Inflammatory macrophage treated with lipopolysaccharide for 1 hour (primary cell): Measurements from ENCODE around the gene DRAM1.
"Not testable (repeated sequence)": the region's sequence is repeated elsewhere in the genome, so short reads cannot be mapped to it uniquely, and the experiment has no call there.

Experiments
- DNase-seq, 2 donors: peaks; one replicate each; pipeline ENCODE4 v3.0.0-alpha.2; 2020 to 2022

The DRAM1 gene, protein sequence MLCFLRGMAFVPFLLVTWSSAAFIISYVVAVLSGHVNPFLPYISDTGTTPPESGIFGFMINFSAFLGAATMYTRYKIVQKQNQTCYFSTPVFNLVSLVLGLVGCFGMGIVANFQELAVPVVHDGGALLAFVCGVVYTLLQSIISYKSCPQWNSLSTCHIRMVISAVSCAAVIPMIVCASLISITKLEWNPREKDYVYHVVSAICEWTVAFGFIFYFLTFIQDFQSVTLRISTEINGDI

DNA sequence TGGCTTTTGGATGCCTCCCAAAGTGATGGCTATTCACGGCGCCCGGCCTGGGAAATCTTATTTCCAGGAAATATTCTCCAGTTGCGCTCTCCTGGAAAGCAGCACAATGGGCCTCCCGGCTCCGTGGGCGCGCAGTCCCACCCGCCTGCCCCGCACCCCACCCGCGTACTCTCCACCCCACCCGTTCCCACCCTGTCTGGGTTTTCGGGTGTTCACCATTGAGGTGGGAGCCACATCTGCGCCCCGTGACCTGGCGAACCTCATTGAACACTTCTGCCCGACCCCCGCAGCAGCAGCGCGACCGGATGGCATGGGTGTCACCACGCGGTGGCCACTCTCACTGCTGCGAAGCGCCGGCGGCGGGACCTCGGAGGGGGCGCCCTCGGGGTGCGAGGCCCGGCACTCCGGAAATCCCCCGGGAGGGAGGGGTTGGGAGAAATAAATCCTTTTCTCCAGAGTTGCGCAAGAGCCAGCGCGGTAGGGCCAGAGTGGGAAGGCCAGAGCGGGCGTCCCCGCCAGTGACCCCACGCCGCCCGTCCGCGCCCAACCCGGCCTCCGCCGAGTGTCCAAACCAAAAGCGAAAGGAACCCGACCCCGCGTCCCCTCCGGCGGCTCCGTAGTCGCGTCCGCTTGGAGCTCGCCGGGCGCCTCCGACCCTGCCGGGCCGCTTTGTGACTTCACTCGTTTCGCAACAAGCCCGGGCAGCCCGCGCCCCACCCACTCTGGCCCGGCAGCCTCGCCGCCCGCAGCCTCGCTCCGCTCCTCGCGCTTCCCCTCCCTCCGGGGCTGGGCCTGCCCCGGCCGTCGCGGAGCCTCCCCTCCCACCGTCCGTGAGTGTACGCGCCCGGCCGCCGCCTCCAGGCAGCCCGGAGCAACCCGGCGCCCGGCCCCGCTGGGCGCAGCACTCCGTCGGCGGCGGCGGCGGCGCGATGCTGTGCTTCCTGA is at the start of gene DRAM1:
Gene DRAM1, plus strand, starts transcription at position 720 of the 945 bp plus-strand sequence. Its CDS starts 210 bp downstream, at position 930.
- DNase-seq = peak; percentile 98 to 99

GRCh38 chr12:101828463-101829196 is 48.8 kb upstream of the DRAM1 start:
- DNase-seq = no peak

- DNase-seq = no peak
Observed at GRCh38 chr12:101829639-101830366, 47.6 kb upstream of the DRAM1 start.

GRCh38 chr12:101830367-101831325 is 46.7 kb upstream of the DRAM1 start, which contains the start of gene GNPTAB:
Gene GNPTAB (minus strand): TSS chr12:101830959. CDS start chr12:101830675, 284 bp downstream.
- peak; percentile 88 to 96 for DNase-seq

- DNase-seq = no peak
Observed at GRCh38 chr12:101832030-101832429, 45.4 kb upstream of the DRAM1 start.

- DNase-seq = no peak
Observed at GRCh38 chr12:101838628-101839323, 38.6 kb upstream of the DRAM1 start.

GRCh38 chr12:101839324-101840283 is 37.8 kb upstream of the DRAM1 start:
- peak; percentile 46 to 93 for DNase-seq

DNA sequence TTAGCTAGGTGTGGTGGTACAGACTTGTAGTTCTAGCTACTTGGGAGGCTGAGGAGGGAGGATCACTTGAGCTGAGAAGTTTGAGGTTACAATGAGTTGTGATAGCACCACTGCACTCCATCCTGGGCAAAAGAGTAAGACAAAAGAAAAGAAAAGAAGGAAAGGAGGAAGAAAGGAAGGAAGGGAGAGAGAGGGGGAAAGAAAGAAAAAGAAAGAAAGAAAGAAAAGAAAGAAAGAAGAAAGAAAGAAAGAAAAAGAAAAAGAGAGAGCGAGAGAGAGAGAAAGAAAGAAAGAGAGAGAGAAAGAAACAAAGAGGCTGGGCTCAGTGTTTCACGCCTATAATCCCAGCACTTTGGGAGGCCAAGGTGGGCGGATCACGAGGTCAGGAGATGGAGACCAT is 36.3 kb upstream of the DRAM1 start:
- DNase-seq = no peak

GRCh38 chr12:101845137-101845711 is 32.2 kb upstream of the DRAM1 start:
- no peak for DNase-seq

DNA sequence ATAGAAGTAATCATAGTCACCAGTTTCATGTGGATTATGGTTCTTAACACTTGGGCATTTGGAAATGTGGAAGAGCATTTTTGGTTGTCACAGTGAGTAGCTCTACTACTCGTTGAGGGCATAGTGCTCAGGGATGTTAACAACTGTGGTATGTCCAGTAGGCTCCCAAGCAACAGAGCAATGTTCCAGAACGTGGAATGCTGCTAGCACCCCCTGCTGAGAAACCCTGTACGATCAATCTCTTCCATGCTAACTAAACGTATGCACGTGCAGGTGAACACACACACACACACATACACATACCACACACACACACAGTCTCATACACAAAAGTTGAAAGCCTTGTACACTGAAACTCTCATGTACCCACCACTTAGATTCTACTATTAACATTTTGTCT is 30.1 kb upstream of the DRAM1 start:
- no peak for DNase-seq

DNA sequence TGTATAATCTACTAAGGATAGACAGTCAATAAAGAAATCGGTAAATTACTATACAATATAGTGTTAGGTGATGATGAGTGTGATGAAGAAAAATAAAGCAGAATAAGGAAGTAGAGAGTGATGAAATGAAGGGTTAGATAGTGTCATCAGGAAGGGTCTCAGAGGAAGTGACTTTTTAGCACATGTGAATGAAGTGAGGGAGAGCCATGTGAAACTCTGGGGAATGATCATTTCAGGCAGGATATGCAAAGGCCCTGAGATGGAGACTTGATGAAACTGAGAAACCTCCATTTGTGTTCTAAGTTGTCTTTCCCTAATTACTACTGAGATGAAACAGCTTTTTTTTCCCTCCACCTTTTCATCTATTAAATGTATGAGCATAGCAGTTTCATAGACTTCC is 27.2 kb upstream of the DRAM1 start:
- peak; percentile 69 to 80 for DNase-seq

- DNase-seq = no peak
Observed at GRCh38 chr12:101852998-101853397, 24.4 kb upstream of the DRAM1 start.

DNA sequence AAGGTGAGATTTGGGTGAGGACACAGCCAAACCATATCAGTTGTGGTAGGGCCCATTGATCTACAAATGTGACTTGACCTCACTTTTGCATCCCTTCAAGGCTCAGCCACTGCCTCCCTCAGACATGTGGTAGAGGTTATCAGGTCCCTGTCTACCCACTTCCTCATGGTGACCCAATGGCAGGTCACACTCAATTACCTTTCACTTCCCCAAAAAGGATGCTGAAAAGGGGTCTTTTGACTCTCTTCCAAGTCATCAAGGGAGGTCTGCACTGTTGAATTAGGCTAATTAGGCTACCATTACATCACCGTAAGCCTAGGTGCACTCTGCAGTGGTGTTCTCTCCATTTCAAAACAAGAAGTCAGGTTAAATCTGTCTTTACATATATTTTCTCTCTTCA is 22.6 kb upstream of the DRAM1 start:
- no peak for DNase-seq

DNA sequence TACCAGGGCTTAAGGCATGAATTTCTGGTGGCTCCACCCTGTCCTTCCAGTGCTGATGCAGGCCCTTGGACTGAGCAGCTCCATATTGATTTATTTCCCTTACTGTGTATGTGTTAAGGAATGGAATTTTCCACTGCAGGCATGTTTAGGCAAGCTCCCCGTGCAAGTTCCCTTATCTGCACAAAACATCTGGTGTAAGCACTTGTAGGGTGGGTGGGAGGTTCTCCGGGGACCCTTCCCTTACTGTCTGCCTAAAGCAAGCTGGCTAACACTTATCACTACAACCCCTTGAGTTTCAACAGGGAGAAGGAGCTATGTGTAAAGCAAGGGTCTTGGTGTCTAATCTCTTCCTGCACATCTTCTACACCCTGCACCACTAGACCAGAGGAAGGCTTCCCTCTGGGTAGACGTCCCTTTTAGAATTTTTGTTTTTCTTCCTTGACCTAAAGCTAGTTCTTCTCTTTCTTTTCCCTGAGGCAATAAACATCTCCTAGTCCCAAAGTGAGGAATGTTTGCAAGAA is 22.0 kb upstream of the DRAM1 start:
- DNase-seq = no peak

DNA sequence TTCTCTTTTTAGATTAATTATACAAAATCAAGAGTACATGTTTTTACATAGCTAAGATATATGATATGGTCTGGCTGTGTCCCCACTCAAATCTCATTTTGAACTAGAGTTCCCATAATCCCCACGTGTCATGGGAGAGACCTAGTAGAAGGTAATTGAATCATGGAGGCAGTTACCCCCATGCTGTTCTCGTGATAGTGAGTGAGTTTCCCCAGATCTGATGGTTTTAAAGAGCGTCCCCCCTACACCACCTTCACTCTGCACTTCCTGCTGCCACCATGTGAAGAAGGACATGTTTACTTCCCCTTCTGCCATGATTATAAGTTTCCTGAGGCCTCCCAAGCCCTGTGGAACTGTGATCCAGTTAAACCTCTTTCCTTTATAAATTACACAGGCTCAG is 21.4 kb upstream of the DRAM1 start:
- DNase-seq = peak in 1 of 2 donors; percentile 50

DNA sequence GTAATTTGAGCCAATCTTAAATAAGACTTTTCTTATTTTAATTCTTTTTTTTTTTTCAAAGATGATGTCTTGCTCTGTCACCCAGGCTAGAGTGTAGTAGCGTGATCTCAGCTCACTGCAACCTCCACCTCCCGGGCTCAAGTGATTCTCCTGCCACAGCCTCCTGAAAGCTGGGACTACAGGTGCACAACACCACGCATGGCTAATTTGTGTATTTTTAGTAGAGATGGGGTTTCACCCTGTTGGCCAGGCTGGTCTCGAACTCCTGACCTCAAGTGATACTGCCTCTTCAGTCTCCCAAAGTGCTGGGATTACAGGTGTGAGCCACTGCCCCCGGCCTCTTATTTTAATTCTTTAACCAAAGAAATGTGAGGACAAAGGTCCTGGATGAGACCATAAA is 20.8 kb upstream of the DRAM1 start:
- not testable (repeated sequence) for DNase-seq

- DNase-seq = peak; percentile 83 to 95
Observed at GRCh38 chr12:101857043-101857558, 20.3 kb upstream of the DRAM1 start.

DNA sequence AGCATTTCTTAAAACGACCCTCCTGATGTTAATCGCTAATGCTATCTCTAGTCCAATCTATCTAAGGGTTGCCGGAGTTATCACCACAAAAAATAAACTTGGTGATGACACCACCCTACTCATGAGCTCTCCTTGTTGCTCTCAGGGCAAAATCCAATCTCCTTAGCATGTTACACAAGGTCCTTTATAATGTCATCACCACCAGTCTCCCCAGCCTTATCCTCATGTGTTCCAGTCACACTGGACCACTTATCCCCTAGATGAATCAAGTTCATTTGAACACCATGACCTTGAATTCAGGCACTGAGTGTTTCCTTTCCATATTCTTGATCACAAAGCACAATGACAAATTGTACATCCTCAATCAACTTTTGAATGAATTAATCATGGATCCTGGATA is 19.0 kb upstream of the DRAM1 start:
- peak; percentile 50 to 84 for DNase-seq
